MG63 (cell line): ENCODE results near the gene MINDY4. TPM values are rescaled to one million over a fixed set of nuclear protein-coding genes. Genes with fewer than 3 reads are reported as not detected.

Source experiments
- DNase-seq: peaks from one replicate; pipeline ENCODE4 v3.0.0-alpha.2; 2020
- H3K27me3 ChIP-seq: fragments of 250-450 bp; sonication (Bioruptor Pico); 2 replicates; pipeline ENCODE4 v1.5.1; 2020; ENCODE audit warnings: mild to moderate bottlenecking, moderate library complexity
- H3K36me3 ChIP-seq: fragments of 250-450 bp; sonication (Bioruptor Pico); 2 replicates; pipeline ENCODE4 v1.5.1; 2020; ENCODE audit warnings: mild to moderate bottlenecking, moderate library complexity
- H3K4me3 ChIP-seq: fragments of 250-450 bp; sonication (Bioruptor Pico); 2 replicates; pipeline ENCODE4 v1.5.1; 2020; ENCODE audit warnings: mild to moderate bottlenecking, moderate library complexity
- H3K9me3 ChIP-seq: fragments of 250-450 bp; sonication (Bioruptor Pico); 2 replicates; pipeline ENCODE4 v1.5.1; 2020; ENCODE audit warnings: mild to moderate bottlenecking, moderate library complexity
- total RNA-seq: library from RNA; depleted of rRNA; stranded (reverse); fragments of >200 nt; shearing (Covaris generic); gene quantifications from 2 replicates; pipeline ENCODE4 v1.2.3, GENCODE V29; 2014; ENCODE audit warnings: low replicate concordance

Gene MINDY4
- total RNA-seq, 1 experiment from 2014 or later = 1.7 TPM

- no peak for DNase-seq
- H3K36me3 ChIP-seq = no peaks in the 10 kb centered on the region
- H3K9me3 ChIP-seq = no peaks in the 10 kb centered on the region
- no peaks in the 10 kb centered on the region for H3K27me3 ChIP-seq
- H3K4me3 ChIP-seq = no peak overlapping the region
These were observed 96.3 kb downstream of the MINDY4 start for GRCh38 chr7:30867483-30867882.

GRCh38 chr7:30869794-30870611, 98.8 kb downstream of the MINDY4 start:
- DNase-seq = peak; percentile 38
- no peaks in the 10 kb centered on the region for H3K9me3 ChIP-seq
- H3K27me3 ChIP-seq = no peaks in the 10 kb centered on the region
- no peak overlapping the region for H3K4me3 ChIP-seq
- H3K36me3 ChIP-seq = no peaks in the 10 kb centered on the region

GRCh38 chr7:30870821-30871518, 99.8 kb downstream of the MINDY4 start:
- H3K36me3 ChIP-seq = no peaks in the 10 kb centered on the region
- H3K4me3 ChIP-seq = no peak overlapping the region
- DNase-seq = no peak
- H3K27me3 ChIP-seq = no peaks in the 10 kb centered on the region
- no peaks in the 10 kb centered on the region for H3K9me3 ChIP-seq

GRCh38 chr7:30871655-30872054, 100.4 kb downstream of the MINDY4 start:
- H3K36me3 ChIP-seq = no peaks in the 10 kb centered on the region
- no peak overlapping the region for H3K4me3 ChIP-seq
- H3K9me3 ChIP-seq = no peaks in the 10 kb centered on the region
- DNase-seq = no peak
- no peaks in the 10 kb centered on the region for H3K27me3 ChIP-seq

DNA sequence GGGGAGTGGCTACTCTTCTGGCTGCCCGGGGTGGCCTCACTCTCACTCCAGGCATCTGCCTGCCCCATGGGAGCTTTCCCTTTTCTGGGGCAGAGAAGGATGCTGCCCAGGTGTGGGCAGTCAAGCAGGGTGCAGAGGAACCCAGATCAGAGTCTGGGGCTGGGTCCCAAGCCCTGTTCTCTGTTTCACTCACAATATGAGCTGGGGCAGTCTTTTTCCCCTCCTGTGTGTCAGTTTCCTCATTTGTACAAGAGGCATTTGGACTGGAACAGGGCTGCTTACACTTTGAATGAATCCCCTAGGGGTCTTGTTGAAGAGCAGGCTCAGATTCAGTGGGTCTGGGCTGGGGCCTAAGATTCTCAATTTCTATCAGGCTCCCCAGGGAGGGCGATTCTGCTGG, 102.0 kb downstream of the MINDY4 start:
- DNase-seq = no peak
- Histone ChIP-seq H3K36me3 (no peaks in the 10 kb centered on the region), H3K9me3 (no peaks in the 10 kb centered on the region), H3K4me3 (no peak overlapping the region), H3K27me3 (no peaks in the 10 kb centered on the region)

DNA sequence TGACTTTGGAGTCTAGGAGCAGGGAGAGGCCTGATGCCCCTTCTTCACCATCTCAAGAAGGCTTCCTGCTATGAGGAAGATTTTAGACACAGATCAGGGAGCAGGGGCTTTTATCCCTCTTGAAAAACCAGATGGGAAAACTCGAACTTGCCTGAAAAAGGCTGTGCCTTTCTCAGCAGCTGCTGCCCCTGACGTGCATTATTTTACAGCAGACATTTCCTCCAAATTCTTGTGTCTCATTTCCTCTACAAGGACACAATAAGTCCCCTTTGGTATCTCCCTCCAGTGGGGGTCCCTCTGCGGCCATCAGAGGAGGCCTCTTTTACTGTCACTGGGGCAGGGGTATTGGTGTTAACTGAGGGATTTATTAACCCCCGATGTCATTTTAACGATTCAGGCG, 102.4 kb downstream of the MINDY4 start:
- H3K4me3 ChIP-seq = no peak overlapping the region
- DNase-seq = no peak
- no peaks in the 10 kb centered on the region for H3K27me3 ChIP-seq
- H3K9me3 ChIP-seq = no peaks in the 10 kb centered on the region
- H3K36me3 ChIP-seq = no peaks in the 10 kb centered on the region

- no peak for DNase-seq
- no peaks in the 10 kb centered on the region for H3K36me3 ChIP-seq
- no peaks in the 10 kb centered on the region for H3K27me3 ChIP-seq
- H3K4me3 ChIP-seq = no peak overlapping the region
- H3K9me3 ChIP-seq = no peaks in the 10 kb centered on the region
These were observed 103.6 kb downstream of the MINDY4 start for GRCh38 chr7:30874656-30875302.

GRCh38 chr7:30877015-30877769, 106.0 kb downstream of the MINDY4 start:
- Histone ChIP-seq H3K27me3 (no peaks in the 10 kb centered on the region), H3K9me3 (no peaks in the 10 kb centered on the region), H3K4me3 (no peak overlapping the region), H3K36me3 (no peaks in the 10 kb centered on the region)
- no peak for DNase-seq

- no peaks in the 10 kb centered on the region for H3K36me3 ChIP-seq
- no peak overlapping the region for H3K4me3 ChIP-seq
- H3K27me3 ChIP-seq = no peaks in the 10 kb centered on the region
- no peak for DNase-seq
- H3K9me3 ChIP-seq = no peaks in the 10 kb centered on the region
These were observed 106.8 kb downstream of the MINDY4 start for GRCh38 chr7:30877993-30878392.

- no peaks in the 10 kb centered on the region for H3K9me3 ChIP-seq
- H3K4me3 ChIP-seq = no peak overlapping the region
- no peaks in the 10 kb centered on the region for H3K27me3 ChIP-seq
- no peaks in the 10 kb centered on the region for H3K36me3 ChIP-seq
- no peak for DNase-seq
These were observed 108.2 kb downstream of the MINDY4 start for GRCh38 chr7:30879139-30880124.

- Histone ChIP-seq H3K27me3 (no peaks in the 10 kb centered on the region), H3K9me3 (no peaks in the 10 kb centered on the region), H3K36me3 (no peaks in the 10 kb centered on the region), H3K4me3 (no peak overlapping the region)
- DNase-seq = no peak
These were observed 109.0 kb downstream of the MINDY4 start for GRCh38 chr7:30880125-30880720.

DNA sequence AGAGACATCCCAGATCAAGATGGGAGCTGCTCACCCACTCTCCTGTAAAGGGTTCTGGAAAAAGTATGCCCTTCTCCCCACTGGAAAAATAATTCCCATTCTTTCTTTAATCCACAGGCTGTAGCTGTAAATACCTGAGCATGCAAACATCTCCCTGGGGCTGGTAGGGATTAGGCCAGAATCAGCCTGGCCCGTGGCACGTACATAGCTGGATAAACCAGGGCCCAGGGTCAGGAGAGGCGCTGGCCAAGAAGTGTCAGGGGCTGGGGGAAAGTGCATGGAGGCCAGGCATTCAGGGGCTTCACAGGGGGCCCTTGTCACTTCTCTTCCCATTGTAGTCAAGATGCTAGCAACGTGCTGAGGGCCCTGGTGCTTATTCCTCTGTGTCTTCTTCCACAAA, 109.7 kb downstream of the MINDY4 start:
- H3K36me3 ChIP-seq = no peaks in the 10 kb centered on the region
- DNase-seq = no peak
- H3K9me3 ChIP-seq = no peaks in the 10 kb centered on the region
- no peaks in the 10 kb centered on the region for H3K27me3 ChIP-seq
- no peak overlapping the region for H3K4me3 ChIP-seq

DNA sequence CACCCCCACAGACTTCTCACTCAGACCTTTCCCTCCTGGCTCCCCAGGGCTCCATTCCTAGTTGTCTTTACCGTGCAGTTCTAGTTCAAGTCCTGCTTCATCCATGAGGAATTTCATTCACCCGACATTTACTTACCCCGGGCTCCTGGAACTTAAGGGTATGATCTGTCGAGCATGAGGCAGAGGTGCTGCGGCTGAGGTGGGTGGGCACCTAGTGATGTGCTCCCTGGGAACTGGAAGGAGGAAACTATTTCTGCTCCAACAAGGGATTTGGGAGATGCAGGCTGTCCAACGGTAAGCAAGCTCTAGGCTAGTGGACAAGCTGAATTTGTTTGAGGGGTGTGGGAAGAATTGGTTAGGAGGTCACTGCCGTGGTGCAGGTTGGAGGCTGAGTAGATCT, 110.2 kb downstream of the MINDY4 start:
- H3K9me3 ChIP-seq = no peaks in the 10 kb centered on the region
- H3K36me3 ChIP-seq = no peaks in the 10 kb centered on the region
- no peak for DNase-seq
- H3K27me3 ChIP-seq = no peaks in the 10 kb centered on the region
- no peak overlapping the region for H3K4me3 ChIP-seq

DNA sequence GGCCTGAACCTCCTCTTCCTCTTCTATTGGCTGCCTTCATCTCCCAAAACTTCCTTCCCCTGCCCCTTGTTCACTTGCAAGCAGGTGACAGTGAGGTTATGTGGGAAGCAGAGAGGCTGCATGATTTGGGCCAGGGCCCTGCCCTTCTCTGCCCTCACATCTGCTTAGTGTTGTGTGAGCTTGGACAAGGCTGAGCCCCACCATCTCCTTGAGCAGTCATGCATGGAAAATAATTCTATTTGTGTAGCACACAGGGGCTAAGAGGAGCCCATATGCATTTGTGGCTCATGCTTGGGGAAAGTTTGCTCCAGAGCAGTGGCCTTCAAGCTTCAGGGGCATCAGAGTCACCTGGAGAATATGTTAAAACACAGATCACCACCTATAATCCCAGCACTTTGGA, 113.7 kb downstream of the MINDY4 start:
- Histone ChIP-seq H3K27me3 (0 out of 2 replicates have a peak, but pooled peaks cover 2% of the 10 kb centered on the region), H3K4me3 (no peak overlapping the region), H3K9me3 (no peaks in the 10 kb centered on the region), H3K36me3 (no peaks in the 10 kb centered on the region)
- DNase-seq = no peak

- no peaks in the 10 kb centered on the region for H3K36me3 ChIP-seq
- DNase-seq = no peak
These were observed 115.4 kb downstream of the MINDY4 start for GRCh38 chr7:30886608-30887011.

More at GRCh38 chr7:30886608-30887011, 115.4 kb downstream of the MINDY4 start:
- no peak overlapping the region for H3K4me3 ChIP-seq
- 0 out of 2 replicates have a peak, but pooled peaks cover 2% of the 10 kb centered on the region for H3K27me3 ChIP-seq
- H3K9me3 ChIP-seq = no peaks in the 10 kb centered on the region
